ENCODE measurements around the gene BOLA2.
"Not testable (repeated sequence)": the region's sequence is repeated elsewhere in the genome, so short reads cannot be mapped to it uniquely, and the experiment has no call there.

The BOLA2 gene

GRCh38 chr16:29454269-29454668 lies at the start of gene BOLA2, which contains the start of gene SLX1B:
TSS of gene BOLA2 (minus strand) at chr16:29454351. CDS start at chr16:29454253, 98 bp downstream.
TSS of gene SLX1B (plus strand) at chr16:29454533.
- not testable (repeated sequence) for DNase-seq
- ATAC-seq: peak; percentile 89

DNA sequence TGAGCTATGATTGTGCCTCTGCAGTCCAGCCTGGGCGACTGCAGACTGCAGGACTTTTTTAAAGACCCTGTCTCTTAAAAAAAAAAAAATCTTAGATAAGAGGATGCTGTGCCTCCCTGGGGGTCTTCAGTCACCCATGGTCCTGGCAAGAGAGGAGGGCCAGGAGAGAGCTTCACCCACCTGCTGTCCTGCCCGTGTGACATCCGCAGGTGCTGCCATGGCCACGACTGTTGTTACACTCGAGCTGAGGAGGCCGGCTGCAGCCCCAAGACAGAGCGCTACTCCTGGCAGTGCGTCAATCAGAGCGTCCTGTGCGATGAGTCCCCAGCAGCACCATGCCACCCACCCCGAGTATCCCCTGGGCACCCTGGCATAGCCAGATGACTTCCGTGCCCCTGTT lies 28.1 kb upstream of the BOLA2 start:
- DNase-seq, ATAC-seq: not testable (repeated sequence)

DNA sequence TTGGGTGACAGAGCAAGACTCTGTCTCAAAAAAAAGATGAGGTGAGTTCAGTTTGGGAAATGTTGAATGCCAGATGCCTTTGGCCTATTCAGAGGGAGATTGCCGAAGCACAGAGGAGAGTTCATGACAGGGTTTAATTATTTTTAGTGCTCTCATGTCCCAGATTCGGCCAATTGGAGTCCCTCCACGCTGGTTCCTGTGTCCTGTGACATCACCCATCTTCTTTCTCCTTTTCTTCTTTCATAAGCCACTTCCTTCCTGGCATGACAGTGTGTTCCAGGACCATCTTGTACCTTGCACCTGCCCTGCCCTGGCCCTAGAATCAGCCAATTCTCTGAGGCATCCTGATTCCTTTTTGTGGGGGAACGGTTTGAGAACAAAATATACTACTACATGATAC lies 17.9 kb upstream of the BOLA2 start:
- not testable (repeated sequence) for DNase-seq
- peak; percentile 28 for ATAC-seq

GRCh38 chr16:29469660-29470059 lies 15.5 kb upstream of the BOLA2 start:
- ATAC-seq (peak; percentile 15), DNase-seq (peak; percentile 10)

DNA sequence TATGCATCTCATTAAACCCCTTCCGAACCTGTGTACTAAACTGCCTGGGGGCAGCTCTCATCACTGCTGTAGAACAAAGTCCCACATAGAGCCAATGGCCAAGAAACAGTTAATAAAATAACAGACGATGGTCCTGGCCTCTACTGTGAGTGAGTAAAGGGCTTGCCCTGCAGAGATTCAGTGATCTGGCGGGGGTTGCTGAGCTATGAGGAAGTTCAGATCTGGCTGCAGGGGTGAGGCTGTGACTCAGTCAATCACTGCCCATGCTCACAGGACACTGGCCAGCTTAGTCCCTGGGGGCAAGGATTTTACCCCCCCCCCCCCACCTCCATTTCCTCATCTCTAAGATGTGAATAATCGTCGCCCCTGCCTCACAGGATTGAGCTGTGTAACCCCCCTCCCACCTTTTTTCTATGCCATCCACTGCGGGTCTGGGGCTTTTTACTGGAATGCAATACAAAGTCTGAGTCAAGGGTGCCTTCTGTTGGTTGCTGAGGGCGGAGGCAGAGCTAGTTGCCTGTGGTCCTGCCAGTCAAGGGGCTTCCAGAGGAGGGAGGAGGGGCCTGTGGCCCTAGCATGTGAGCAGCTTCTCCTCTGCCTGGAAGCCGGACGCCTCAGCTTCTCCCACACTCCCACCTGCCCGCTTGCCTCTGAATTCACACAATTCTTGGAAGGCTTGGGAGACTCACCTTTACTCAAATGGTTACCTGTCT lies 13.7 kb upstream of the BOLA2 start:
- ATAC-seq: peak; percentile 45
- not testable (repeated sequence) for DNase-seq

GRCh38 chr16:29466904-29467303 lies 12.8 kb upstream of the BOLA2 start:
- peak; percentile 42 for ATAC-seq
- DNase-seq: not testable (repeated sequence)

- DNase-seq: not testable (repeated sequence)
These were observed 12.1 kb upstream of the BOLA2 start for GRCh38 chr16:29465985-29466824.

GRCh38 chr16:29460647-29461030 lies 6.5 kb upstream of the BOLA2 start:
- DNase-seq, ATAC-seq: not testable (repeated sequence)

More at GRCh38 chr16:29465985-29466824, 12.1 kb upstream of the BOLA2 start:
- peak; percentile 53 for ATAC-seq

GRCh38 chr16:29459706-29460646 lies 5.8 kb upstream of the BOLA2 start, which contains the start of gene SULT1A4:
TSS of gene SULT1A4 (plus strand) at chr16:29459913. CDS start at chr16:29461386, 1,473 bp downstream.
- not testable (repeated sequence) for DNase-seq, ATAC-seq

DNA sequence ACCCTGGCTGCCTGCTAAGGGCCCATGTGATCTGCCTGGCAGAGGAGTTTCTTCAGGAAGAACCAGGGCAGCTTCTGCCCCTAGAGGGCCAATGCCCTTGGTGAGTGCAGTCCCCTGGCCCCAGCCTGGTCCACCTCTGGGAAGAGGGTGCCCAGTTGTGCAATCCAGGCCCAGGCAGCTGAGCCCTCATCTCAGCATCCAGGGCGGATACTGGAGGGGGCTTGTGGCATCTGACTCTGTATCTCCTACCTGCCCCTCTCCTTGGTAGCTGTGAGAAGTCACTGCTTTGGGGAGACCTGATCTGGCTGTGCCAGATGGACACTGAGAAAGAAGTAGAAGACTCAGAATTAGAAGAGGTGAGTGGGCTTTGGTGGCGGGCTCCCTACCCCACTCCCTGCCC lies 3.5 kb upstream of the BOLA2 start:
- not testable (repeated sequence) for ATAC-seq, DNase-seq

DNA sequence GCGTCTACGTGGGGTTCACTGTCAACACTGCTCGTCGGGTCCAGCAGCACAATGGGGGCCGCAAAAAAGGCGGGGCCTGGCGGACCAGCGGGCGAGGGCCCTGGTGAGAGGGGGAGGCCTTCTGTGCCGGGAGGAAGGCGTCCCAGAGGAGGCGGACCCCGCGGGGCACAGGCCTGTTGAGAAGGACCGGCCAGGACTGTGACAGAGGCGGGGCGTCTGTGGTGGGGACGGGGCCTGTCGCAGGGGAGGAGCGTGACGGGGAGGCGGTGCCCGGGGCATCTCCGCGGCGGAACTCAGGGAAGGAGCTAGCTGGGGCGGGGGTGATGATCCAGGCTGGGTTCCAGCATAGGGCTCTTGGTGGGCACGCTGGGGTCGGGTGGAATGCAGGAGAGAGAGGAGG lies 677 bp upstream of the BOLA2 start:
- not testable (repeated sequence) for DNase-seq
- peak; percentile 76 for ATAC-seq

DNA sequence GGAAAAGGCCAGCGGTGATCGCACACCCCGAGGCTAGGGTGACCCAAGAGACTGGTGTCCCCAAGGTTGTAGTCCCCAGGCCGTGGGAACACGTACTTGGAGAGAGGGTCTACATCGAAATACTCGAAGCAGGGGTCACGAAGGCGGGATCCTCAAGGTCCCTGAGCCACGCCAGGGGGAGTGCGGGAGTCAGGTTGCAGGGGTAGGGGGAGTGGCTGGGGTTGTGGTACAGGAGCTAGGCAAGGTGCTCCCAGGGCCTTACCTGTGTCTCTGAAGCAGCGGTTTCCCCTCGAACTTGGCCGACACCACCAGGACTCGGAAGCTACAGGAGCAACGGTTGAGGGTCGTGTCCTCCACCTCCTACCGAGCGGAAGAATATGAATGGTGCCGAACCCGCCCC lies 397 bp downstream of the BOLA2 start:
- ATAC-seq: peak; percentile 8
- DNase-seq: not testable (repeated sequence)

DNA sequence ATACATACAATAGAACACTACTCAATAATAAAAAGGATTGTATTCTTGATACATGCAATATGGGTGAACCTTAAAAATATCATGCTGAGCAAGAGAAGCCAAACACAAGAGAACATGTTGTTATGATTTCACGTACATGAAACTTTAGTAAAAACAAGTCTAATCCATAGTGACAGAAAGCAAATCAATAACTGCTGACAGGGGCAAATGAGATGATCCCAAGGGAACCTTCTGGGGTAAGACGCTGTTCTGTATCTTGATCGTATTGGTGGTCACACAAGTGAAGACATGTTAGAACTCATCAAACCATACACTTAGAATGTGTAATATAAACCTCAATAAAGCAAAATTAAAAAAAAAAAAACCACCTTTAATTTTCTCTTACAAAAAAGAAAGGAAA lies 28.8 kb downstream of the BOLA2 start:
- ATAC-seq, DNase-seq: not testable (repeated sequence)

DNA sequence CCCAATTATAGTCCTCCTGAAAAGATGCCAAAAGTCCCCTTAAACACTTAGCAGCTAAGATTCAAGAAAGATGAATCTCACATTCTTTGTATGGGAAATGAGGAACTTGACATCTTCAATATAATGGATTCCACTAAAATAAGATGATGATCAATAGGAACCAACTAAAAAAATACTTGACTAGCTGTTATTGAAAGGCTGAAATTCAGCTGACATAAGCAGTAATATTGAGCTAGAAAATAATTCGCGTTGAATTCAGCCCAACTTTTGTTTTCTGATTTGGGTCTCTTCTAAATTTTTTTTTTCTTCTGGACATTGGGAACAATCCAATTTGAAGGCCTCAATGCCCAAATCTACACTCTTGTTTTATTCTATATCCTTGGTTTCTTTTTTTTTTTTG lies 30.6 kb downstream of the BOLA2 start:
- not testable (repeated sequence) for DNase-seq, ATAC-seq

GRCh38 chr16:29405249-29405648 lies 48.9 kb downstream of the BOLA2 start:
- ATAC-seq, DNase-seq: not testable (repeated sequence)

Data from stimulated activated naive CD8-positive, alpha-beta T cell treated with anti-CD3 and anti-CD28 coated beads, Interleukin-15, Interleukin-2, amounts not matched to agents 100 U/mL and 50 U/mL, for 24 hours (primary cell).